ENCODE measurements around the gene ADAM15.

DNA sequence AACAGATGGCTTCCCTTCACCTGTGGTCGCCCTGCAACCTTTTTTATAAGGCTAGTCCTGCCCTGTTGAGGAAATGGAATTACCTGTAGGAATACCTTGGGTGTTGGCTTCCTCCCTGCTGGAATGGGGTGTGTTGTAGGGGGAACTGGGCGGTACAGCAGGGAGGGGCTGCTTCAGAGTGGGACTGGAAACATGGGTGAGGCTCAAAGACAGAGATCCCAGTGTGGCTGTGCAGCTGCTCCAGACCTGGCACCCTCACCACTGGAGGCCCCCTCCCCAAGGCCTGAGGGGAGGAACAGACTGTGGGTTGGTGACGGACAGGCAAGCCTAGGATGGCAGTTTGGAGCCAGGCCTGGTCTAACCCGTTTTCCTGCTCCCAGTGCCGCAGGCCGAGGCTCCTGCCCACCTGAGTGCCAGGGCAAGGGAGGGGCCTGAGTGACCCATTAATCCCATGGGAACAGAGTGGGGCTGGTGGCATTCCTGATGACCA, 32.0 kb downstream of the ADAM15 start:
- TF ChIP-seq, protein P1, sequence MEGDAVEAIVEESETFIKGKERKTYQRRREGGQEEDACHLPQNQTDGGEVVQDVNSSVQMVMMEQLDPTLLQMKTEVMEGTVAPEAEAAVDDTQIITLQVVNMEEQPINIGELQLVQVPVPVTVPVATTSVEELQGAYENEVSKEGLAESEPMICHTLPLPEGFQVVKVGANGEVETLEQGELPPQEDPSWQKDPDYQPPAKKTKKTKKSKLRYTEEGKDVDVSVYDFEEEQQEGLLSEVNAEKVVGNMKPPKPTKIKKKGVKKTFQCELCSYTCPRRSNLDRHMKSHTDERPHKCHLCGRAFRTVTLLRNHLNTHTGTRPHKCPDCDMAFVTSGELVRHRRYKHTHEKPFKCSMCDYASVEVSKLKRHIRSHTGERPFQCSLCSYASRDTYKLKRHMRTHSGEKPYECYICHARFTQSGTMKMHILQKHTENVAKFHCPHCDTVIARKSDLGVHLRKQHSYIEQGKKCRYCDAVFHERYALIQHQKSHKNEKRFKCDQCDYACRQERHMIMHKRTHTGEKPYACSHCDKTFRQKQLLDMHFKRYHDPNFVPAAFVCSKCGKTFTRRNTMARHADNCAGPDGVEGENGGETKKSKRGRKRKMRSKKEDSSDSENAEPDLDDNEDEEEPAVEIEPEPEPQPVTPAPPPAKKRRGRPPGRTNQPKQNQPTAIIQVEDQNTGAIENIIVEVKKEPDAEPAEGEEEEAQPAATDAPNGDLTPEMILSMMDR (IDR thresholded peaks at IDR 0.05; ENCODE audit: low read depth, low read length), result no peak
- no peak for TF ChIP-seq EZH2phosphoT487 (IDR thresholded peaks at IDR 0.05; ENCODE audit: low read depth)
